ENCODE measurements around the gene CNTNAP2. TPM values are rescaled to one million over a fixed set of nuclear protein-coding genes. Genes with fewer than 3 reads are reported as not detected.

The CNTNAP2 gene
- total and polyA plus RNA-seq, 2 of the 4 experiments (the other 2 are of a cell fraction): not detected

DNA sequence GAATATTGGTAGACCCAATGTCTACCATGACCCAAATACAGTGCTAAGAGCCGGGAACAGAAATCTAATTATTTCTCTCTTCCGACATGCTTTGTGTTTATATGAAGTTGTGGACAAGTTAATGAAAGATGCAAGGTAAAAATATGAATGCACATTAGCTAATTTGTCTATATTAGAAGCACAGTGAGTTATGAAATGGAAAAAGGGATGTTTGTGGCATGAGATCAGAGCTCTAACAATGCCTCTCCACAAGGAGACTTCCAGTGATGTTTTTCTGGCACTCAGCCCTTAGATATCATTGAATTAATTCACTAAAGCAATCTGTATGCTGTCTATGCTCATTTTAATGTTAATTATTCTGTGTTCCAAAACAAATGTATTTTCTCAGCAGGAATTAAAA, 897.2 kb downstream of the CNTNAP2 start:
- TF ChIP-seq, protein P1, sequence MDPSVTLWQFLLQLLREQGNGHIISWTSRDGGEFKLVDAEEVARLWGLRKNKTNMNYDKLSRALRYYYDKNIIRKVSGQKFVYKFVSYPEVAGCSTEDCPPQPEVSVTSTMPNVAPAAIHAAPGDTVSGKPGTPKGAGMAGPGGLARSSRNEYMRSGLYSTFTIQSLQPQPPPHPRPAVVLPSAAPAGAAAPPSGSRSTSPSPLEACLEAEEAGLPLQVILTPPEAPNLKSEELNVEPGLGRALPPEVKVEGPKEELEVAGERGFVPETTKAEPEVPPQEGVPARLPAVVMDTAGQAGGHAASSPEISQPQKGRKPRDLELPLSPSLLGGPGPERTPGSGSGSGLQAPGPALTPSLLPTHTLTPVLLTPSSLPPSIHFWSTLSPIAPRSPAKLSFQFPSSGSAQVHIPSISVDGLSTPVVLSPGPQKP (IDR thresholded peaks at IDR 0.05; ENCODE audit: borderline replicate concordance, low read depth, low read length): no peak
- no peak for TF ChIP-seq CHD1 (IDR thresholded peaks at IDR 0.05; ENCODE audit: low read depth, low read length)
- no peak for TF ChIP-seq CTCF (conservative IDR thresholded peaks at IDR 0.05; ENCODE audit: low read depth, low read length)
- TF ChIP-seq MAFK (IDR thresholded peaks at IDR 0.05; ENCODE audit: low read depth, low read length): no peak
- no peak for TF ChIP-seq MAZ (IDR thresholded peaks at IDR 0.05; ENCODE audit: borderline replicate concordance, low read depth, low read length)
- Histone ChIP-seq H2BK15ac (ENCODE audit: low read depth, low read length) (no peak overlapping the region), H2BK120ac (ENCODE audit: low read depth, low read length) (no peak overlapping the region), H2BK20ac (ENCODE audit: low read depth, low read length) (no peak overlapping the region), H4K8ac (ENCODE audit: low read depth in 2 of 2, low read length in 2 of 2) (no peak overlapping the region), H3K4me2 (ENCODE audit: low read depth, low read length) (no peak overlapping the region), H3K79me1 (ENCODE audit: low read depth in 1 of 2, low read length in 2 of 2) (no peaks in the 10 kb centered on the region), H3K23ac (ENCODE audit: low read depth, low read length) (no peak overlapping the region), H3K4me3 (ENCODE audit: insufficient read depth, low read depth, low read length) (no peak overlapping the region), H3K36me3 (ENCODE audit: control insufficient read depth, insufficient read depth, low read length) (no peaks in the 10 kb centered on the region), H3K27me3 (ENCODE audit: control insufficient read depth, insufficient read depth, low read length) (no peaks in the 10 kb centered on the region), H4K91ac (ENCODE audit: insufficient read depth, low read depth, low read length) (no peak overlapping the region), H2BK5ac (ENCODE audit: low read depth, low read length, poor library complexity, severe bottlenecking) (no peak overlapping the region), H4K5ac (ENCODE audit: low read depth, low read length) (no peak overlapping the region), H3K9me3 (ENCODE audit: control insufficient read depth, insufficient read depth, low read length) (peaks cover 6% of the 10 kb centered on the region; the same call in 1 of the 2 replicates), H3K14ac (replicated peaks; ENCODE audit: low read depth, low read length) (no peak overlapping the region), H4K20me1 (ENCODE audit: insufficient read depth, low read length) (no peaks in the 10 kb centered on the region), H3K4ac (ENCODE audit: low read depth, low read length) (no peak overlapping the region), H2AK9ac (replicated peaks; ENCODE audit: low read depth, low read length, poor library complexity) (no peak overlapping the region), H2AFZ (replicated peaks; ENCODE audit: low read length, poor library complexity) (no peak overlapping the region), H3K56ac (ENCODE audit: extremely low read depth, insufficient read depth, low read length) (no peak overlapping the region), H3K4me1 (ENCODE audit: control insufficient read depth, insufficient read depth, low read length) (no peaks in the 10 kb centered on the region), H3K18ac (ENCODE audit: low read depth, low read length) (no peak overlapping the region), H3K9ac (ENCODE audit: low read depth, low read length) (no peak overlapping the region), H3K27ac (ENCODE audit: insufficient read depth, low read length) (no peak overlapping the region), H2AK5ac (ENCODE audit: low read depth, low read length) (no peak overlapping the region), H3K9me1 (ENCODE audit: insufficient read depth, low read length) (no peaks in the 10 kb centered on the region)
- ChIA-PET POLR2A (ENCODE audit: unreplicated experiment) (no interaction called here), CTCF (no interaction called here)
- ATAC-seq (ENCODE audit: low read depth) (no peak), DNase-seq (no peak)
- intact Hi-C loops (cut with micrococcal nuclease) (no loop called here), dilution Hi-C loops (cut with HindIII; ENCODE audit: low sequenced_read_pairs, unreplicated experiment) (no loop called here), in situ Hi-C loops (cut with MboI; ENCODE audit: low sequenced_read_pairs) (no loop called here)
- WGBS, 2 experiments (ENCODE audit: extremely low coverage in 2 of 2, insufficient read length in 1 of 2): no CpG with 5 or more reads among the region's 2 CpGs
- BruUV-seq (replicated peaks): no TSS peak
